IPS-NIHi7 (cell line): ENCODE data around the gene PTPRQ.
"Not testable (repeated sequence)": the region's sequence is repeated elsewhere in the genome, so short reads cannot be mapped to it uniquely, and the experiment has no call there.

Experiments
- DNase-seq: peaks from one replicate; pipeline ENCODE4 v3.0.0; 2012; ENCODE audit warnings: mixed read lengths; ENCODE audit errors: extremely low spot score

Gene PTPRQ

GRCh38 chr12:80443974-80444666 lies at the start of gene PTPRQ:
Gene PTPRQ, plus strand, starts transcription at chr12:80444235. Its CDS starts 111 bp downstream, at chr12:80444346.
- no peak for DNase-seq

DNA sequence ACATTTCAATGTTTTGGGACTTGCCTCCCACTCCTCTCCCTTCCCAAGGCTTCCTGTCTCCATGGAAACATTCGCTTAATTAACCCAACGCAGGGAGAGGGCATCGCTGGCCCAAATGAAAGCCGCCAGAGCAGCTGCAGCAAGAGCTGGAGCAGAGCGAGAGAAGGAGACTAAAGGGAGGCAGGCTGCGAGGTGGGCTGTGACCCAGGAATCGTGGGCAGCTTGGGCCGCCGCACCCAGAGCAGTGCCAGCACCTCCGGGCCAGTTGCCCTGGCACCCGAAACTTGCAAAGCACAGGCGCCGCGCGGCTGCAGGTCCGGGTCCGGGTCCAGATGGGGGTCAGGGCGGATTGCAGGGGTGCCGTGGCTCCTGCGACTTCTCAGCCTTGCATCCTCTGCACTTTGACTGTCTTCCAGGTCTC lies 43.5 kb upstream of the PTPRQ start:
- peak; percentile 13 for DNase-seq

DNA sequence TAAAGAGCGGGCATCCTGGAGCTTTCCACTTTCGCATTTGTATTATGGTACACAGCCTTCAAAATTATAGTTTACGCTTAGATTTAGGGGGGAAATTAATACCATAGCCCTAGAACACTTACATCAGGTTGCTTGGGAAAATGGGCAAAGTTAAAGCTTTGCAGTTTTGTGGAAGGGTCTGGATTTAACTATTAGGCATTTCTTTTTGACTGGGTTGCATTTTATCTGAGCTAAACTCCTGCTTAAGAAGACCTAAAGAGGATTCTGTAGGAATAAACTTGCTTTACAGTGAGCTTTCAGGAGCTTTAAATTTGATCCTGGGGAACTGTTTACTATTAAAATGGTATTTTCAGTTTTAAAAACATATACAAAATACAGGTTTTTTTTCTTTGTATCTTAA lies 42.8 kb upstream of the PTPRQ start:
- no peak for DNase-seq

GRCh38 chr12:80404629-80405028 lies 39.4 kb upstream of the PTPRQ start:
- DNase-seq, result no peak

- no peak for DNase-seq
Measured at GRCh38 chr12:80406253-80406652, 37.8 kb upstream of the PTPRQ start.

DNA sequence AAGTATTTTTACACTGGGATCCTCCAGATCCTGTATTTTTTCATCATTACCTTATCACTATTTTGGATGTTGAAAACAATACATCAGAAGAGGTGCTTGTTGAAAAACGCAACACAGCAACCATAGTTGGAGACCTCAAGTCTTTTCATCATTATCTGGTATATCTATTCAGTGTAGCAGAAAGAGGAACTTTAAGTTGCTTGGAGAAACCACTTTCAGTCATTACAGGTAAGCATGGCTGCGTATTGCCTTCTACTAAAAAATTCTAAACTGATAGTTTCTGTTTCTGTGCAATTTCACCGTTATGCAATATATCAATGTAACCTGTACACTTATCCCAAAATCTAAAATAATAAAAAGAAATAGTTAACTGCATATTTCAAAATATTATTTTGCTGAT lies 32.2 kb upstream of the PTPRQ start:
- no peak for DNase-seq

GRCh38 chr12:80412343-80412953 lies 31.6 kb upstream of the PTPRQ start:
- peak; percentile 32 for DNase-seq

DNA sequence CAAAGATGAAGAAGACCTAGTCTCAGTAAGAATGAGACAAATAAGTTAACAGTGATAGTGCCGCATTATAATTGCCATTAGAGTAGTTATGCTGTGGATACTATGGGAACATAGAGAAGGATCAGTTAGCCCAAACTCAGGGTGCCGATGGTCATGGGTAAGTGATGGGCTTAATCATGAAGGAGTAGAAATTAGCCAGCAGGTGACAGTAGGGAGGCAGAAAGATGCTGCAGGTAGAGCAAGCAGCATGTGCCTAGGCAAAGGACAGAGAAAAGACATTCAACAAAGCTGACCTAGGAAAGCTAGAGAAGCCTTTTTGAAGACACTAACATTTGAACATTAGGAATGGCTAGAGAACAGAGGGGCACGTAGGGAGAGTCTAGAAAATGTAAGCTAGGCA lies 30.6 kb upstream of the PTPRQ start:
- DNase-seq, result peak; percentile 22

DNA sequence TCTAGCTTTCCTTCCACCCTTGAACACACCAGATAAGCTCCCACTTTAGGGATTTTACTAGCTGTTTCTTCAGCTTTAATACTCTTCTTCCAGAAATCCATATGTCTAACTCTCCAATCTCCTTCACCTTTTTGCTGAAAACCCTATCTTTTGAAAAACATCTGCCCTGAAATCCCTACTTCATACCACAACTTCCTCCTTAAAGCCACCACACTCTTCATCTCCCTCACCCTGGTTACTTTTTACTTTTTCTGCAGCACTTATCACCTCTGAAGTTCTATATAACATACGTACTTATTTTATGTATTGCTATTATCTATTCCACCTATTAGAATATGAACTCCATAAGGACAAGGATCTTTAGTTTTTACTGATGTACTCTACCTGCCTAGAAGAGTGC lies 28.6 kb upstream of the PTPRQ start:
- DNase-seq, result no peak

- DNase-seq, result no peak
Measured at GRCh38 chr12:80419644-80420043, 24.4 kb upstream of the PTPRQ start.

GRCh38 chr12:80420075-80420474 lies 24.0 kb upstream of the PTPRQ start:
- no peak for DNase-seq

GRCh38 chr12:80422550-80422949 lies 21.5 kb upstream of the PTPRQ start:
- no peak for DNase-seq

DNA sequence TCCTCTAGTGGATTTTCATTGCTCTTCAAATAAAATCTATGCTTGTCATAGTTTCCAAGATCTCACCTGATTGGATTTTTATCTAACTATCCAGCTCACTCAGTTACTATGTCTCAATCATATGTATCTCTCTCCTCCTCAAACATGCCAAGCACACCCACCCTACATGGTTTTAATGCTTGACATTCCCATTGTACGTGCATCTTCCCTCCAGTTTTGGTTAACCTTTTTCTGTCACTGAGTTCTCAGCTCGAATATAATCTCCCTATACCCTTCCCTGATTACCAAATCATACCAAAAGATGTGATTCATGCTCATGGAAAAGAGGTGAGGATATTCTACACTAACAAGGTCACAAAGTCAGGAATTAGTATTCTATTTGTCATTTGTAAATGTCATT lies 12.0 kb upstream of the PTPRQ start:
- no peak for DNase-seq

GRCh38 chr12:80441921-80442320 lies 2.1 kb upstream of the PTPRQ start:
- DNase-seq, result no peak

DNA sequence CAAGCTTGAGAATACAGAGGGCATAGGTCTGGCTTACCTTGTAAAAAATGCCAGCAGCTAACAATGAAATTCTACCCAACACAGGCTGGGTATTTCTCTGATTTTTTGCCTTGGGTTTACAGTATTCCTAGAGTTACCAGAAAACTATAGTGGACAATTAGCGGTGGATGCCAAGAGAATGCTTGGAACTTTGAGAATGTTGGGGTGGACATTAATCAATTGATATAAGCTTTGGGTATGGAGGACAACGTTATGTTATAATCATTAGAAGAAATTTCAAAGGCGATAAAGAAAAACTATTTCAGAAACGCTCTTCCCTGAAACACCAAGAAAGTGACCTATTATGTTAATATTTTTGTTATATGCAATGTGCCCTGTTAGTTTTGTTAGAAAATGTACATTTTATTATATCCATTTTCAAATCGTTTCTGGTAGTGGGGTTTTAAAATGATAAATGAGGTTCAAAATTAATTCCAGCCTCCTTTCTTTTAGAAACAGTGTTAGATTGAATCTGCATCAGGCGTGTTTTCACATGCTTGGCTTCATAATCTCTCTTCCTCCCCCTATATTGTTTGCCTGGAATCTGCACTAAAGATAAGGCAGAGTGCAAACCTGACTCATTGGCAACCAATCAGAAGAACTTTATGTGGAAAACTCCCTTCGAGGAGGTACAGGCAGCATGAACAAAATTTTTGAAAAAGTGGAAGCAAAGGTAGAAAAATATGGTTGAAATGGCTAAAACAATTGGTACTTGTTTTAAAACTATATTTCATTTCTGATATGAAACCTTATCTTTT lies 1.4 kb upstream of the PTPRQ start:
- DNase-seq, result no peak

DNA sequence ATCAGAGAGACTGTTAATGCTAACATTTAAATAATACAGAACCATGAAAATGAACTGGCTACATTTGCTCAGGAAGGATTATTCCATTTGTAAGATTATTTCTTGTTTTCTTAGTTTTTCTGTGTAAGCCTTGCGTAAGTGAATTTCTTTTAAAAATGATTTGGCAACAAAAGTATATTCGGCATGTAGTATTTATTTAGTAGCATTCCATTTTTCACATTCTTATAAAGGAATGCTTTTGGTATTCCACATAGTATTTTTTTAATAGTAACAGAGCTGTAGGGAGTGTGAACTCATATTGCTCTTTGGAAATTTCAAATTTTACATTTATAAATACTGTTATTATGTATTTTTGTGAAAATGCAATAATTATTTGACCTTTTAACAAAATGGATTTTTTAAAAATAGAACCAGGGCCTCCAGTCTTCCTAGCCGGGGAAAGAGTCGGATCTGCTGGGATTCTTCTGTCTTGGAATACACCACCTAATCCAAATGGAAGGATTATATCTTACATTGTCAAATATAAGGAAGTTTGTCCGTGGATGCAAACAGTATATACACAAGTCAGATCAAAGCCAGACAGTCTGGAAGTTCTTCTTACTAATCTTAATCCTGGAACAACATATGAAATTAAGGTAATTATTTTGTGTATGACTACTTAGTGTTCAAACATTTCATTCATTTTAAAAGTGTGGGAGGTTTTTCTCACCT lies 1.2 kb downstream of the PTPRQ start:
- DNase-seq, result no peak

GRCh38 chr12:80456513-80456912 lies 12.5 kb downstream of the PTPRQ start:
- DNase-seq, result no peak

GRCh38 chr12:80460972-80461371 lies 16.9 kb downstream of the PTPRQ start:
- DNase-seq, result no peak

DNA sequence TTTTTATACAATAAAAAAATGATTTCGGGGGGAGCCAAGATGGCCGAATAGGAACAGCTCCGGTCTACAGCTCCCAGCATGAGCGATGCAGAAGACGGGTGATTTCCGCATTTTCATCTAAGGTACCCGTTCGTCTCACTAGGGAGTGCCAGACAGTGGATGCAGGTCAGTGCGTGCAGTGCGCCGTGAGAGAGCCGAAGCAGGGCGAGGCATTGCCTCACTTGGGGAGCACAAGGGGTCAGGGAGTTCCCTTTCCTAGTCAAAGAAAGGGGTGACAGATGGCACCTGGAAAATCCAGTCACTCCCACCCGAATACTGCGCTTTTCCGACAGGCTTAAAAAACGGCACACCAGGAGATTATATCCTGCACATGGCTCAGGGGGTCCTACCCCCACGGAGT lies 17.8 kb downstream of the PTPRQ start:
- not testable (repeated sequence) for DNase-seq

- DNase-seq, result no peak
Measured at GRCh38 chr12:80469681-80470080, 25.6 kb downstream of the PTPRQ start.

DNA sequence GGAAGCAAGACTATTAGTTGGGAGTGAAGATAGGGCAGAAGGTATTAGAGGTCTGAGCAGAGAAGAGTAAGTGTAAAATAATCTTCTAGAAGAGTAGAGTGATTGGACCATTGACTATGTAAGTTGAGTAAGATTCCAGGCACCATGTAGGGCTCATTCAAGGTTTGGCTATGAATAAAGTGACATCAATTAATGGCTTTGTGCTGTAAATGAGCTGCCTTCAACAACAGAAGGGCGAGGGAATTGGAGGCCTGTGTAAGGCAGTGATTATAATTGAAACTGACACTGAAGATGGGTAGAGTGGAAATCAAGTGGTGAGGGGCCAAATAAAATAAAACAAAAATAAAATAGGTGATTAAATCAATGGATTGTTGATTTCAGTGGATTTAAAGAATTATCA lies 26.4 kb downstream of the PTPRQ start:
- peak; percentile 13 for DNase-seq

DNA sequence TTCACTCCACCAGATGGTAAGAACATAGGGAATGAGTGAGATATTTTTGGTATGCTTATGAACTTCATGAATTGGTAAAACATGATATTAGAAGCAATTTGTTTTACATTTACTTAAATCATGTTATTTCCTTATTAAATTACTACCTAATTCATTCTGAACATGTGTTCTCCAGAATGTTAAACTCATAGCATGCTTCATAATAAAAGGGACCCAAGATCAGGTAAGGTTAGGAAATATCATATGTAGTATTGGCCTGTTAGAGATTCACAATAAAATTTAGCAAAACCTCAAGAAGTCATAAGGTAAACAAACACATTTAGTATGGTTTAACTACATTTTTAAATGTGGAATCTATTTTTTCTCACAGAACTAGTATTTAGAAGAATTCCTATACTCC lies 28.2 kb downstream of the PTPRQ start:
- no peak for DNase-seq
